Breast epithelium (tissue), 3 donors: ENCODE results near the gene PIF1.

Experiments
- CTCF ChIP-seq, 3 donors: fragments of 450-650 bp; IDR thresholded peaks; one replicate each; pipeline ENCODE4 v1.5.1; 2016 to 2017; ENCODE audit warnings: antibody characterized with exemption in 3 of 3, mild to moderate bottlenecking in 3 of 3, moderate library complexity in 3 of 3
- POLR2A ChIP-seq: fragments of 450-650 bp; IDR thresholded peaks from one replicate; pipeline ENCODE4 v1.6.1; 2016; ENCODE audit warnings: antibody characterized with exemption, mild to moderate bottlenecking, moderate library complexity
- POLR2AphosphoS5 ChIP-seq, 3 donors: sonication (generic); formaldehyde crosslinking; IDR thresholded peaks; one replicate each; pipeline ENCODE4 v1.6.1; 2017; ENCODE audit warnings: antibody characterized with exemption in 3 of 3

GRCh38 chr15:64804619-64805018 is 20.8 kb downstream of the PIF1 start:
- no peak for TF ChIP-seq CTCF (IDR thresholded peaks at IDR 0.05)
- TF ChIP-seq POLR2A = no peak
- TF ChIP-seq POLR2AphosphoS5 (IDR thresholded peaks at IDR 0.05) = no peak
